Smooth muscle cell (in vitro differentiated cells): ENCODE data around the gene SULT2B1. TPM values are rescaled to one million over a fixed set of nuclear protein-coding genes. Genes with fewer than 3 reads are reported as not detected.
"Not testable (repeated sequence)": the region's sequence is repeated elsewhere in the genome, so short reads cannot be mapped to it uniquely, and the experiment has no call there.

Experiments
- DNase-seq: peaks from one replicate; lab custom pipeline; 2025; ENCODE audit not compliant: unreplicated experiment; lab: John Stamatoyannopoulos, UW
- H2AFZ ChIP-seq: fragments of 200-600 bp; sonication (generic); 2 replicates; pipeline ENCODE4 v1.6.0; 2016; ENCODE audit warnings: antibody characterized with exemption, low read depth, mild to moderate bottlenecking
- H3F3A ChIP-seq: fragments of 200-600 bp; sonication (generic); 2 replicates; pipeline ENCODE4 v1.6.0; 2017; ENCODE audit warnings: antibody characterized with exemption, low read depth
- H3K27ac ChIP-seq: fragments of 200-600 bp; sonication (generic); 2 replicates; pipeline ENCODE4 v1.5.1; 2016; ENCODE audit warnings: low read depth, mild to moderate bottlenecking
- H3K27me3 ChIP-seq: fragments of 200-600 bp; sonication (generic); 2 replicates; pipeline ENCODE4 v1.6.1; 2016; ENCODE audit warnings: low read depth, mild to moderate bottlenecking
- H3K36me3 ChIP-seq: fragments of 200-600 bp; sonication (generic); 2 replicates; pipeline ENCODE4 v1.5.1; 2016; ENCODE audit warnings: low read depth
- H3K4me1 ChIP-seq: fragments of 200-600 bp; sonication (generic); 2 replicates; pipeline ENCODE4 v1.5.1; 2016; ENCODE audit warnings: low read depth
- H3K4me2 ChIP-seq: fragments of 200-600 bp; sonication (generic); 2 replicates; pipeline ENCODE4 v1.6.0; 2016; ENCODE audit warnings: mild to moderate bottlenecking
- H3K4me3 ChIP-seq: fragments of 200-600 bp; sonication (generic); 2 replicates; pipeline ENCODE4 v1.5.1; 2016; ENCODE audit warnings: mild to moderate bottlenecking
- H3K79me2 ChIP-seq: fragments of 200-600 bp; sonication (generic); 2 replicates; pipeline ENCODE4 v1.6.0; 2016; ENCODE audit warnings: low read depth, mild to moderate bottlenecking
- H3K9ac ChIP-seq: fragments of 200-600 bp; sonication (generic); 2 replicates; pipeline ENCODE4 v1.6.0; 2016; ENCODE audit warnings: low read depth
- H3K9me3 ChIP-seq: fragments of 200-600 bp; sonication (generic); replicated peaks from 2 replicates; pipeline ENCODE4 v1.5.1; 2016; ENCODE audit warnings: low read depth
- H4K20me1 ChIP-seq: fragments of 200-600 bp; sonication (generic); 2 replicates; pipeline ENCODE4 v1.6.0; 2016; ENCODE audit warnings: low read depth
- WGBS: methylation state at CpG from one replicate; pipeline ENCODE4 v1.1.7; 2016; ENCODE audit warnings: low lambda C conversion rate; 5-methylcytosine and 5-hydroxymethylcytosine counted together
- polyA plus RNA-seq: library from polyadenylated mRNA; unstranded; fragments of >200 nt; fragmentation: Nextera tagmentation; extraction: Ambion mirVana; gene quantifications from 2 replicates; pipeline ENCODE4 v1.2.1, GENCODE V29; 2016
- total RNA-seq: library from RNA; depleted of rRNA; stranded (reverse); fragments of >200 nt; gene quantifications from 2 replicates; pipeline ENCODE4 v1.2.3, GENCODE V29; 2014
- TF ChIP-seq, protein P1 (sequence below): fragments of 200-600 bp; sonication (generic); IDR thresholded peaks from 2 replicates; pipeline ENCODE4 v1.5.1; 2017; ENCODE audit warnings: borderline replicate concordance, mild to moderate bottlenecking, antibody characterized with exemption; ENCODE audit not compliant: insufficient read depth, poor library complexity, severe bottlenecking

Gene SULT2B1
- total and polyA plus RNA-seq, 2 experiments from 2014 or later: 1.7 to 2.3 TPM

DNA sequence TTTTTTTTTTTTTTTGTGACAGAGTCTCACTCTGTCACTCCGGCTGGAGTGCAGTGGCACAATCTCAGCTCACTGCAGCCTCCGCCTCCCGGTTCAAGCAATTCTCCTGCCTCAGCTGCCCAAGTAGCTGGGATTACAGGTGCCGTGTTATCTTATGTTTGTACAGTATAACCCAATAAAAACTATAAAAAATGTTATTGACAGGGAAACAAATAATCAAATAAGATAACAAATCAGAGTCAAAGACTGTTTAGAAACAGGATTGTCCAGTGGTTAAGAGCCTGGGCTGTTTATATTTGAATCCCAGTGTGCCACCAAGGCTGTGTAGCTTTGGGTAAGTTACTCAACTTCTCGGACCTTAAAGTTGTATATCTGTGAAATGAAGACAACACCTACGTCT is 21.2 kb upstream of the SULT2B1 start:
- Histone ChIP-seq H4K20me1 (no peaks in the 10 kb centered on the region), H3K27ac (no peak overlapping the region), H3K4me3 (no peak overlapping the region), H3K36me3 (no peaks in the 10 kb centered on the region), H2AFZ (no peak overlapping the region), H3K4me2 (no peak overlapping the region), H3K9me3 (no peaks in the 10 kb centered on the region), H3K9ac (no peak overlapping the region), H3F3A (no peaks in the 10 kb centered on the region), H3K79me2 (no peaks in the 10 kb centered on the region), H3K4me1 (no peaks in the 10 kb centered on the region), H3K27me3 (no peaks in the 10 kb centered on the region)
- TF ChIP-seq, protein P1, sequence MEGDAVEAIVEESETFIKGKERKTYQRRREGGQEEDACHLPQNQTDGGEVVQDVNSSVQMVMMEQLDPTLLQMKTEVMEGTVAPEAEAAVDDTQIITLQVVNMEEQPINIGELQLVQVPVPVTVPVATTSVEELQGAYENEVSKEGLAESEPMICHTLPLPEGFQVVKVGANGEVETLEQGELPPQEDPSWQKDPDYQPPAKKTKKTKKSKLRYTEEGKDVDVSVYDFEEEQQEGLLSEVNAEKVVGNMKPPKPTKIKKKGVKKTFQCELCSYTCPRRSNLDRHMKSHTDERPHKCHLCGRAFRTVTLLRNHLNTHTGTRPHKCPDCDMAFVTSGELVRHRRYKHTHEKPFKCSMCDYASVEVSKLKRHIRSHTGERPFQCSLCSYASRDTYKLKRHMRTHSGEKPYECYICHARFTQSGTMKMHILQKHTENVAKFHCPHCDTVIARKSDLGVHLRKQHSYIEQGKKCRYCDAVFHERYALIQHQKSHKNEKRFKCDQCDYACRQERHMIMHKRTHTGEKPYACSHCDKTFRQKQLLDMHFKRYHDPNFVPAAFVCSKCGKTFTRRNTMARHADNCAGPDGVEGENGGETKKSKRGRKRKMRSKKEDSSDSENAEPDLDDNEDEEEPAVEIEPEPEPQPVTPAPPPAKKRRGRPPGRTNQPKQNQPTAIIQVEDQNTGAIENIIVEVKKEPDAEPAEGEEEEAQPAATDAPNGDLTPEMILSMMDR: no peak
- WGBS: 86% methylated on average over 6 of the region's 6 CpGs
- no peak for DNase-seq

GRCh38 chr19:48533770-48534169 is 18.2 kb upstream of the SULT2B1 start:
- Histone ChIP-seq H2AFZ (no peak overlapping the region), H3K9me3 (no peaks in the 10 kb centered on the region), H3K4me3 (no peak overlapping the region), H3K4me1 (no peaks in the 10 kb centered on the region), H3K27me3 (no peaks in the 10 kb centered on the region), H3K9ac (no peak overlapping the region), H3F3A (no peaks in the 10 kb centered on the region), H3K27ac (no peak overlapping the region), H3K4me2 (no peak overlapping the region), H4K20me1 (no peaks in the 10 kb centered on the region), H3K36me3 (no peaks in the 10 kb centered on the region), H3K79me2 (no peaks in the 10 kb centered on the region)
- TF ChIP-seq, protein P1: no peak
- 86% methylated on average over 10 of the region's 10 CpGs for WGBS
- no peak for DNase-seq

DNA sequence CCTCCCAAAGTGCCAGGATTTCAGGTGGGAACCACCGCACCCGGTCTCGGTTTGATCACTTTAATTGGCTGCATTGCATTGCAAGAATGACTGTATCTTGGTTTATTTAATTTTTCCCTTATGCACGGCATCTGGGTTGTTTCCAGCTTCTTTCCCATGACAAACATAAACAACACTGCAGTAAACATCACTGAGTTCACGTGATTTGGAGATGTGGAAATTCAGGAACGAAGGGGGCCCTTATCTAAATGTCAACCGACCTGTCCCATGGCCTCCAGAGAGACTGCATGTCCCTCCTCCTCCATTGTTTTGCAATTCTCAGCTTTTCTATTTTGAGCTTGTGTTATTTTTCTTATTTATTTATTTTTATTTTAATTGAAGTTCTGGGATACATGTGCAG is 14.4 kb upstream of the SULT2B1 start:
- Histone ChIP-seq H4K20me1 (no peaks in the 10 kb centered on the region), H3K4me3 (no peak overlapping the region), H3K27me3 (no peaks in the 10 kb centered on the region), H3K9me3 (no peaks in the 10 kb centered on the region), H3K79me2 (no peaks in the 10 kb centered on the region), H3F3A (no peaks in the 10 kb centered on the region), H3K36me3 (no peaks in the 10 kb centered on the region), H3K4me2 (no peak overlapping the region), H3K27ac (no peak overlapping the region), H3K4me1 (no peaks in the 10 kb centered on the region), H2AFZ (no peak overlapping the region), H3K9ac (no peak overlapping the region)
- 90% methylated on average over 7 of the region's 7 CpGs for WGBS
- no peak for DNase-seq
- TF ChIP-seq, protein P1: no peak

GRCh38 chr19:48538057-48538456 is 13.9 kb upstream of the SULT2B1 start:
- H3K79me2 ChIP-seq, H3K9me3 ChIP-seq, H4K20me1 ChIP-seq, H3K27ac ChIP-seq, H3F3A ChIP-seq, H3K27me3 ChIP-seq, H3K4me3 ChIP-seq, H2AFZ ChIP-seq, H3K9ac ChIP-seq, H3K36me3 ChIP-seq, DNase-seq, H3K4me1 ChIP-seq, H3K4me2 ChIP-seq: not testable (repeated sequence)
- 98% methylated on average over 7 of the region's 8 CpGs for WGBS
